Placental epithelial cell (primary cell): ENCODE results near the gene HCAR1. TPM values are rescaled to one million over a fixed set of nuclear protein-coding genes. Genes with fewer than 3 reads are reported as not detected.

ENCODE experiments used
- small RNA-seq: library from RNA; depleted of rRNA; stranded (forward); fragments of <200 nt; gene quantifications from one replicate; pipeline ENCODE3, GENCODE V24; 2012
- total RNA-seq: library from RNA; depleted of rRNA; stranded (reverse); fragments of >200 nt; gene quantifications from 2 replicates; pipeline ENCODE4 v1.2.3, GENCODE V29; 2012

Gene HCAR1
- total RNA-seq: under 0.01 and 0.11 TPM in 2 replicates

DNA sequence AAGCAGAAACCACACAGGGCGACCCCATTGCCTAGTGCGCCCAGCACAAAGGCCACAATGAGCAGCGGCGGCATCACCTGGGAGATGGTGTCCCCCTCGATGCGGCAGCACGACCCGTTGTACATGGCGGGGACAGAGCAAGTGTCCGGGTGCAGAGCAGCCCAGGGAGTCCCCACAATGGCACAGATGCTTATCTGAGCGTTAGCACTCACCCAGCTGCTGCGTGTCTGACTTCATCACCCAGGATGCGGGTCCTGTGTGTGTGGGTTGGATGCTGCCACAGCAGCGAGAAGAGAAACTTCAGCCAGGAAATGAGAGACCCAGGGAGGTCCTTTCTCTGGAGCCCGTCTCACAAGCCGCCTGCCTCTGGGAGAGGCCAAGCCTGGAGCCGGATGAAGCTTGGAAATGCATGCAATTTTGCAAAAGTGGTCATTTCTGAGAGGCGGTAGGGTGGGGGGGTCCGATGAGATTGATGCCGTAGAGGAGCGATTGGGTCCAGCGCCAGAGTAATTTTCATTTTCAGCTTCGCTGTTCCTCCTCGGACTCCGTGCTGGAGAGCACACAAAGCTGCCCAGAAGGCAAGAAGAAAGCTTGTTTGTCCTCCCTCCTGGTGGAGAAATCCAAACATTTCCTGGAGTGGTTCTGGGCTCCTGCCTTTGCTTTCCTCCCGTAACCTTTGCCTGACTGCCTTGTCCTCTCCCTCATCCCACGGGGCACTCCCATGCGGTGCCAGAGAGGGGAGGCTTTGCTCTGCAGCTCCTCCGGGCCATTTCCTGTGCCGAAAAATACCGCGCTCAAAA is at the start of gene HCAR1:
HCAR1 (minus strand) TSS at position 630 of the 800 bp plus-strand sequence; CDS start at position 125, 505 bp downstream.

GRCh38 chr12:122752464-122753318 is 22.0 kb upstream of the HCAR1 start, which contains the start of gene DENR:
DENR (plus strand) TSS chr12:122752824; CDS start chr12:122753702, 878 bp downstream.

DNA sequence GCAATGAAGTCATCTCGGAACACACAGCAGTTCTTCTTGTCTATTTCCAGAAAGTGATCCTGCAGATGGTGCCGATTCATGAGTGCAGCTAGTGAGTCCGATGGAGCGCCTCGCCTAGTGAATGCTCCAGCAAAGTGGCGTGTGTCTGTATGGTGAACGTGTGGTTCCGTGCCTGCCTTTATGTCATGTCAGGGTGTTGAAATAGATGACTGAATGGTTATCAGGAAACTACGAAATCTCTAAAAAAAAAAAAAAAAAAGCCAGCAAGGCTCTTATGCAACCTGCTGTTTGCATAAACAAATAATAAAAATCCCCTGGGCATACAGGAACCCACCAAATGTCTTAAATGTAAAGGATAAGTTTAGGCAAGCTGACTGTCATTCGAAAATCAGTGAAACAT is 14.0 kb downstream of the HCAR1 start, which contains the start of gene HCAR3:
HCAR3 (minus strand) TSS at position 154 of the 400 bp plus-strand sequence; CDS start at position 80, 74 bp downstream.

DNA sequence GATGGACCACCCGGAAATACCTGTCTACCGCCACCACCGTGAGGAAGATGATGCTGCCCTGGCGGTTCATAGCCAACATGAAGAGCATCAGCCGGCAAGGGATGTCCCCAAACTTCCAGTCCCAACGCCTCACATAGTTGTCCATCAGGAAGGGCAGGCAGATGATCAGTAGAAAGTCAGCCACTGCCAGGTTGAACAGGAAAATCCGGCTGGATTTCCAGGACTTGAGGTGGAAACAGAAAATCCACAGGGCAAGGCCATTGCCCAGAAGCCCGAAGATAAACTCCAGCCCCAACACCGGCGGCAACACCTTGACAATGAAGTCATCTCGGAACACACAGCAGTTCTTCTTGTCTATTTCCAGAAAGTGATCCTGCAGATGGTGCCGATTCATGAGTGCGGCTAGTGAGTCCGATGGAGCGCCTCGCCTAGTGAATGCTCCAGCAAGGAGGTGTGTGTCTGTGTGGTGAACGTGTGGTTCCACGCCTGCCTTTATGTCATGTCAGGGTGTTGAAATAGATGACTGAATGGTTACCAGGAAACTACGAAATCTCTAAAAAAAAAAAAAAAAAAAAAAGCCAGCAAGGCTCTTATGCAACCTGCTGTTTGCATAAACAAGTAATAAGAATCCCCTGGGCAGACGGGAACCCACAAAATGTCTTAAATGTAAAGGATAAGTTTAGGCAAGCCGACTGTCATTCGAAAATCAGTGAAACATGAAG is 27.6 kb downstream of the HCAR1 start, which contains the start of gene HCAR2:
HCAR2 (minus strand) TSS at position 468 of the 722 bp plus-strand sequence; CDS start at position 394, 74 bp downstream.

Small RNAs within 50 kb of the gene (small RNA-seq; reads per million reads assigned to genes)
- not detected for gene AC026333.2
- not detected for gene RF00019

Other genes starting within 250 kb of the HCAR1 start
- 18.5 and 20.8 TPM in 2 replicates for gene ZCCHC8, start 229.9 kb downstream of the HCAR1 start, total RNA-seq
- 34.7 and 51.4 TPM in 2 replicates for gene RSRC2, start 203.9 kb downstream of the HCAR1 start, total RNA-seq
- 14.9 and 20.0 TPM in 2 replicates for gene KNTC1, start 203.6 kb downstream of the HCAR1 start, total RNA-seq
- gene HCAR2, start 27.5 kb downstream of the HCAR1 start, total RNA-seq: 0.39 and 0.54 TPM in 2 replicates
- gene HCAR3, start 14.0 kb downstream of the HCAR1 start, total RNA-seq: not detected in 2 replicates
- gene DENR, start 22.0 kb upstream of the HCAR1 start, total RNA-seq: 26.3 and 47.2 TPM in 2 replicates
- 0.39 and 2.8 TPM in 2 replicates for gene CCDC62, start 43.7 kb upstream of the HCAR1 start, total RNA-seq
- gene HIP1R, start 104.6 kb upstream of the HCAR1 start, total RNA-seq: 34.2 and 153 TPM in 2 replicates
- gene VPS37B, start 165.3 kb upstream of the HCAR1 start, total RNA-seq: 35.7 and 42.5 TPM in 2 replicates
- 14.1 and 24.3 TPM in 2 replicates for gene ABCB9, start 235.6 kb upstream of the HCAR1 start, total RNA-seq
- gene OGFOD2, start 244.4 kb upstream of the HCAR1 start, total RNA-seq: 7.9 and 9.7 TPM in 2 replicates
- 131 and 172 TPM in 2 replicates for gene ARL6IP4, start 249.8 kb upstream of the HCAR1 start, total RNA-seq